Esophagus muscularis mucosa (tissue), 4 donors: ENCODE measurements around the gene ST8SIA3.

ENCODE experiments used
- CTCF ChIP-seq, 3 experiments: fragments of 200-600 bp in 2 of 3; fragments of 450-650 bp in 1 of 3; sonication (generic) in 2 of 3; IDR thresholded peaks; one replicate each; pipeline ENCODE4 v1.5.1; 2017 to 2019; ENCODE audit warnings: antibody characterized with exemption in 3 of 3, mild to moderate bottlenecking in 2 of 3, moderate library complexity in 1 of 3
- EP300 ChIP-seq: sonication (generic); formaldehyde crosslinking; IDR thresholded peaks from one replicate; pipeline ENCODE4 v1.6.1; 2017; ENCODE audit warnings: antibody characterized with exemption
- POLR2A ChIP-seq: fragments of 450-650 bp; IDR thresholded peaks from one replicate; pipeline ENCODE4 v1.6.1; 2017; ENCODE audit warnings: antibody characterized with exemption, moderate library complexity, mild to moderate bottlenecking, low read depth

- TF ChIP-seq POLR2A (no peak), CTCF (IDR thresholded peaks at IDR 0.05) (no peak), EP300 (no peak)
Observed at GRCh38 chr18:57352761-57353136, 392 bp downstream of the ST8SIA3 start.
